Hindlimb muscle (tissue), 1 donor: ENCODE results near the gene TUBB8. TPM values are rescaled to one million over a fixed set of nuclear protein-coding genes. Genes with fewer than 3 reads are reported as not detected.
"Not testable (repeated sequence)": the region's sequence is repeated elsewhere in the genome, so short reads cannot be mapped to it uniquely, and the experiment has no call there.

ENCODE experiments used
- DNase-seq: peaks from one replicate; pipeline ENCODE4 v3.0.0-alpha.2; 2013
- polyA plus RNA-seq: library from polyadenylated mRNA; unstranded; fragments of 120-200 nt; gene quantifications from one replicate; pipeline ENCODE4 v1.2.1, GENCODE V29; 2013; ENCODE audit not compliant: insufficient read length

Gene TUBB8
- polyA plus RNA-seq, 1 donor, result not detected

GRCh38 chr10:13315-13635 lies 35.8 kb downstream of the TUBB8 start:
- not testable (repeated sequence) for DNase-seq

GRCh38 chr10:12444-13314 lies 36.4 kb downstream of the TUBB8 start:
- DNase-seq, result not testable (repeated sequence)

DNA sequence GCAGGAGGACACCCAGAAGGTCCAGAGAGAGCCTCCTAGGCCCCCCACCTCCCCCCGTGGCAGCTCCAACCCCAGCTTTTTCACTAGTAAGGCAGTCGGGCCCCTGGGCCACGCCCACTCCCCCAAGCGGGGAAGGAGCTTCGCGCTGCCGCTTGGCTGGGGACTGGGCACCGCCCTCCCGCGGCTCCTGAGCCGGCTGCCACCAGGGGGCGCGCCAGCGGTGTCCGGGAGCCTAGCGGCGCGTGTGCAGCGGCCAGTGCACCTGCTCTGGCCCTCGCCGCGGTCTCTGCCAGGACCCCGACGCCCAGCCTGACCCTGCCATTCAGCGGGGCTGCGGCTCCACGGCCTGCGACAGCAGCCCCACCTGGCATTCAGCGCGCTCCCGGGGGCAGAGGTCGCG lies 37.8 kb downstream of the TUBB8 start:
- DNase-seq, result not testable (repeated sequence)

DNA sequence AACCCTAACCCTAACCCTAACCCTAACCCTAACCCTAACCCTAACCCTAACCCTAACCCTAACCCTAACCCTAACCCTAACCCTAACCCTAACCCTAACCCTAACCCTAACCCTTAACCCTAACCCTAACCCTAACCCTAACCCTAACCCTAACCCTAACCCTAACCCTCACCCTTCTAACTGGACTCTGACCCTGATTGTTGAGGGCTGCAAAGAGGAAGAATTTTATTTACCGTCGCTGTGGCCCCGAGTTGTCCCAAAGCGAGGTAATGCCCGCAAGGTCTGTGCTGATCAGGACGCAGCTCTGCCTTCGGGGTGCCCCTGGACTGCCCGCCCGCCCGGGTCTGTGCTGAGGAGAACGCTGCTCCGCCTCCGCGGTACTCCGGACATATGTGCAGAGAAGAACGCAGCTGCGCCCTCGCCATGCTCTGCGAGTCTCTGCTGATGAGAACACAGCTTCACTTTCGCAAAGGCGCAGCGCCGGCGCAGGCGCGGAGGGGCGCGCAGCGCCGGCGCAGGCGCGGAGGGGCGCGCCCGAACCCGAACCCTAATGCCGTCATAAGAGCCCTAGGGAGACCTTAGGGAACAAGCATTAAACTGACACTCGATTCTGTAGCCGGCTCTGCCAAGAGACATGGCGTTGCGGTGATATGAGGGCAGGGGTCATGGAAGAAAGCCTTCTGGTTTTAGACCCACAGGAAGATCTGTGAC lies 38.7 kb downstream of the TUBB8 start:
- not testable (repeated sequence) for DNase-seq

Other genes with a start within 250 kb of the TUBB8 start
- 61.0 TPM for gene ZMYND11, start 86.2 kb upstream of the TUBB8 start, polyA plus RNA-seq